ENCODE results near the gene FAM200A.

GRCh38 chr7:99596408-99596955 is 44.6 kb upstream of the FAM200A start:
- TF ChIP-seq, protein P1, sequence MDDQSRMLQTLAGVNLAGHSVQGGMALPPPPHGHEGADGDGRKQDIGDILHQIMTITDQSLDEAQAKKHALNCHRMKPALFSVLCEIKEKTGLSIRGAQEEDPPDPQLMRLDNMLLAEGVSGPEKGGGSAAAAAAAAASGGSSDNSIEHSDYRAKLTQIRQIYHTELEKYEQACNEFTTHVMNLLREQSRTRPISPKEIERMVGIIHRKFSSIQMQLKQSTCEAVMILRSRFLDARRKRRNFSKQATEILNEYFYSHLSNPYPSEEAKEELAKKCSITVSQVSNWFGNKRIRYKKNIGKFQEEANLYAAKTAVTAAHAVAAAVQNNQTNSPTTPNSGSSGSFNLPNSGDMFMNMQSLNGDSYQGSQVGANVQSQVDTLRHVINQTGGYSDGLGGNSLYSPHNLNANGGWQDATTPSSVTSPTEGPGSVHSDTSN (IDR thresholded peaks at IDR 0.05) = no peak
- TF ChIP-seq CTCF (IDR thresholded peaks at IDR 0.05) = no peak
- TF ChIP-seq KDM1A (IDR thresholded peaks at IDR 0.05; ENCODE audit: low read depth) = no peak
- no peak for TF ChIP-seq BHLHE40 (IDR thresholded peaks at IDR 0.05; ENCODE audit: low read depth, low read length)
- TF ChIP-seq EP300 (IDR thresholded peaks at IDR 0.05) = no peak
- TF ChIP-seq ZSCAN20 (CRISPR knock-in tag; IDR thresholded peaks at IDR 0.05) = no peak
- TF ChIP-seq CHD4 (IDR thresholded peaks at IDR 0.05; ENCODE audit: borderline replicate concordance) = no peak
- TF ChIP-seq MAX (IDR thresholded peaks at IDR 0.05) = no peak

All from A549 (cell line).